HepG2 (cell line): ENCODE results near the gene ESYT1.

Experiments
- CTCF ChIP-seq: sonication (generic); formaldehyde crosslinking; IDR thresholded peaks from 2 replicates; pipeline ENCODE4 v1.5.0; 2020; ENCODE audit warnings: mild to moderate bottlenecking, missing genetic modification reagents, moderate library complexity
- ETV6 ChIP-seq: sonication (generic); formaldehyde crosslinking; conservative IDR thresholded peaks from 2 replicates; pipeline ENCODE4 v1.4.0; 2020; ENCODE audit warnings: missing genetic modification reagents
- EZH2 ChIP-seq: conservative IDR thresholded peaks from 2 replicates; pipeline ENCODE4 v1.6.1; 2012; ENCODE audit warnings: mild to moderate bottlenecking, low read depth, low read length, moderate library complexity
- GABPA ChIP-seq, 2 experiments: IDR thresholded peaks; 2 replicates each; pipeline ENCODE4 v1.6.1; 2011 to 2016; ENCODE audit warnings: low read depth in 2 of 2, low read length in 1 of 2, missing biosample characterization in 1 of 2, missing genetic modification characterization in 1 of 2
- HNRNPUL1 ChIP-seq: fragments of 200-400 bp; formaldehyde crosslinking; IDR thresholded peaks from 2 replicates; pipeline ENCODE4 v1.6.1; 2017; ENCODE audit warnings: low read depth, mild to moderate bottlenecking, low read length, moderate library complexity
- SUZ12 ChIP-seq: fragments of 150-350 bp; IDR thresholded peaks from 2 replicates; pipeline ENCODE4 v1.6.1; 2014; ENCODE audit warnings: low read depth, low read length
- ZNF746 ChIP-seq: sonication (generic); formaldehyde crosslinking; IDR thresholded peaks from 2 replicates; pipeline ENCODE4 v1.8.0; 2022; ENCODE audit warnings: mild to moderate bottlenecking, missing genetic modification reagents

- no peak for TF ChIP-seq ZNF746 (CRISPR knock-in tag)
- TF ChIP-seq ETV6 (CRISPR knock-in tag), result no peak
- TF ChIP-seq HNRNPUL1, result no peak
- no peak for TF ChIP-seq EZH2
- TF ChIP-seq GABPA (IDR thresholded peaks at IDR 0.05; ENCODE audit: low read depth, low read length), result no peak
- no peak for TF ChIP-seq GABPA (CRISPR knock-in tag; IDR thresholded peaks at IDR 0.05; ENCODE audit: low read depth)
- TF ChIP-seq SUZ12, result no peak
- TF ChIP-seq CTCF (CRISPR knock-in tag), result no peak
Observed at GRCh38 chr12:56137853-56138571, 9.9 kb downstream of the ESYT1 start.
